Measurements from ENCODE around the gene SCRN3.
"Not testable (repeated sequence)": the region's sequence is repeated elsewhere in the genome, so short reads cannot be mapped to it uniquely, and the experiment has no call there.

The SCRN3 gene

GRCh38 chr2:174390303-174390702, 5.2 kb upstream of the SCRN3 start:
- Mint-ChIP-seq H3K36me3 (peaks cover 55% of the 10 kb centered on the region), H3K4me1 (peaks cover 32% of the 10 kb centered on the region)
- not testable (repeated sequence) for H3K4me3 Mint-ChIP-seq, H3K27me3 Mint-ChIP-seq, ATAC-seq, H3K9me3 Mint-ChIP-seq, H3K27ac Mint-ChIP-seq

- no peak overlapping the region for H3K27ac Mint-ChIP-seq
- peaks cover 3% of the 10 kb centered on the region for H3K9me3 Mint-ChIP-seq
- H3K4me1 Mint-ChIP-seq: peaks cover 44% of the 10 kb centered on the region
- ATAC-seq: no peak
- no peak overlapping the region for H3K4me3 Mint-ChIP-seq
- peaks cover 41% of the 10 kb centered on the region for H3K36me3 Mint-ChIP-seq
- no peaks in the 10 kb centered on the region for H3K27me3 Mint-ChIP-seq
Observed at GRCh38 chr2:174392706-174393105, 2.8 kb upstream of the SCRN3 start.

DNA sequence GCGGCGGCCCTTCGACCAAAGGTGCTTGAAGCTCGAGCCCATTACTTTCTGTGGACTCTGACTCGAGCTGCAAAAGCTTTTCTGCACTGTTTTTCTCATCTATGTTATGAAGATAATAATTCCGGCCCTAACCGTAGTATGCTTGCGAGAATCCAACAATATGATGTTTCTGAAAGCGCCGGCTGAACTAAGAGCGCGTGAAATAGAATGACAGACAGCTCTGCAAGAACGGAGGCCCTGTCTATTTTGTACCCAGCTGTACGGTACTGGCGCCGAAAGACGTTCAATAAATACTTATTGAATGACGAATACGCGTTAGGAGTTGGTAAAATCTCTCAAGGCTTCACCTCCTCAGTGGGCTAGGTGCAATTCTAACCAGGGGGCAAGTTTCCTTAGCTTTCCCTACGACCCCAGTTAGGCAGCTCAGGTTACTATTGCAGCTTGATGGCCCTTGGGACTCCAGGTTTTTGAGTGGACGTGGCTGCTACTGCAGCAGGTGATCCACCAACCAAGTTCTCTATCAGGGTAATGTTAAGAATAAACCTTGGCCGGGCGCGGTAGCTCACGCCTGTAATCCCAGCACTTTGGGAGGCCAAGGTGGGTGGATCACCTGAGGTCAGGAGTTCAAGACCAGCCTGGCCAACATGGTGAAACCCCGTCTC, 570 bp downstream of the SCRN3 start:
- Mint-ChIP-seq H3K36me3 (peaks cover 28% of the 10 kb centered on the region), H3K27ac (peak overlapping the region; percentile 95), H3K27me3 (no peaks in the 10 kb centered on the region), H3K4me1 (peaks cover 36% of the 10 kb centered on the region), H3K9me3 (no peaks in the 10 kb centered on the region), H3K4me3 (peak overlapping the region; percentile 96)
- peak; percentile 61 for ATAC-seq

DNA sequence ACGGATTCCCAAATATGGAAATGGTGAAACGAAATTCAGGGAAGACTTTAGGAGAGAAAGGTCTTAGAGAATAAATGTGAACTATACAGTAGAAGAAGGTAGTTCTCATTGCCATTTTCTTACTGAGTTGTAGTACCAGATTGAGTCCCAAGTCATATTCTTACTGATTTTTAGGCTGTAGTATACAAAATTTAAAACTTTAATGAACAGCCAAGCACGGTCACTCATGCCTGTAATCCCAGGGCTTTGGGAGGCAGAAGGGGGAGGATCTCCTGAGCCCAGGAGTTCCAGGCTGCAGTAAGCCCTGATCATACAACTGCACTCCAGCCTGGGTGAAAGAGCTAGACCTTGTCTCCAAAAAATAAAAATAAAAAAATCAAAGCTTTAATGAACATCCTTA, 2.2 kb downstream of the SCRN3 start:
- H3K27ac Mint-ChIP-seq: no peak overlapping the region

GRCh38 chr2:174399171-174399570, 3.6 kb downstream of the SCRN3 start:
- Mint-ChIP-seq H3K4me1 (peaks cover 16% of the 10 kb centered on the region), H3K27ac (no peak overlapping the region), H3K9me3 (no peaks in the 10 kb centered on the region), H3K36me3 (peaks cover 38% of the 10 kb centered on the region), H3K27me3 (no peaks in the 10 kb centered on the region), H3K4me3 (no peak overlapping the region)
- no peak for ATAC-seq

More for the DNA sequence above, 2.2 kb downstream of the SCRN3 start:
- no peak overlapping the region for H3K4me3 Mint-ChIP-seq
- H3K4me1 Mint-ChIP-seq: peaks cover 22% of the 10 kb centered on the region
- H3K36me3 Mint-ChIP-seq: peaks cover 29% of the 10 kb centered on the region
- no peaks in the 10 kb centered on the region for H3K27me3 Mint-ChIP-seq
- H3K9me3 Mint-ChIP-seq: no peaks in the 10 kb centered on the region
- ATAC-seq: no peak

DNA sequence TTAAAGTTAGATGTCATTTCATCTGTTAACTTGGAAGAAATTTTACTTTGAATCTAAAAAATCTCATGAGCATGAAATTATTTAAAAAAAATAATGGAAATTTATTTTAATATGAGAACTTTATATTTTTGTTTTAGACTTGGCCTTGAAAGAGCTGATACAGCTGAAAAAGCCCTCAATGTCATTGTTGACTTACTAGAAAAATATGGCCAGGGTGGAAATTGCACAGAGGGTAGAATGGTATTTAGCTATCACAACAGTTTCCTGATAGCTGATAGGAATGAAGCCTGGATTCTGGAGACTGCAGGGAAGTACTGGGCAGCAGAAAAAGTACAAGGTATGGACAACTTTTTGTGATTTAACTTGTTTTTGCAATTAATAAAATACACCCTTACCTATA, 5.3 kb downstream of the SCRN3 start:
- Mint-ChIP-seq H3K4me3 (no peak overlapping the region), H3K9me3 (no peaks in the 10 kb centered on the region), H3K36me3 (peaks cover 38% of the 10 kb centered on the region), H3K27ac (no peak overlapping the region), H3K27me3 (no peaks in the 10 kb centered on the region), H3K4me1 (peaks cover 12% of the 10 kb centered on the region)
- ATAC-seq: no peak

DNA sequence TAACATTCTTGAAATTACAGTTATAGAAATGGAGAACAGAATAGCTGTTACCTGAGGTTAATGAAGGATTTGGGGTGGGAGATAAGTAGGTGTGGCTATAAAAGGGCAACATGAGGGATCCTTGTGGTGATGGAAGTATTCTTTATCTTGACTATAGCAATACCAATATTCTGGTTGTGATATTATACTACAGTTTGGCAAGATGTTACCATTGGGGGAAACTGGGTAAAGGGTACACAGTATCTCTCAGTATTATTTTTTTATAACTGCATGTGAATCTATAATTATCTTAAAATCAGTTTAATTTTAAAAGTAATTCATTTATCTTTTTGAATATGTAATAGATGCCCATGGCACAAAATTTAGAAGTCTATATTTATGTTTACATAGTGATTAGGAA, 8.1 kb downstream of the SCRN3 start:
- no peaks in the 10 kb centered on the region for H3K9me3 Mint-ChIP-seq
- H3K27me3 Mint-ChIP-seq: no peaks in the 10 kb centered on the region
- no peaks in the 10 kb centered on the region for H3K4me1 Mint-ChIP-seq
- H3K36me3 Mint-ChIP-seq: peaks cover 38% of the 10 kb centered on the region
- H3K27ac Mint-ChIP-seq: no peak overlapping the region
- no peak overlapping the region for H3K4me3 Mint-ChIP-seq
- ATAC-seq: no peak

DNA sequence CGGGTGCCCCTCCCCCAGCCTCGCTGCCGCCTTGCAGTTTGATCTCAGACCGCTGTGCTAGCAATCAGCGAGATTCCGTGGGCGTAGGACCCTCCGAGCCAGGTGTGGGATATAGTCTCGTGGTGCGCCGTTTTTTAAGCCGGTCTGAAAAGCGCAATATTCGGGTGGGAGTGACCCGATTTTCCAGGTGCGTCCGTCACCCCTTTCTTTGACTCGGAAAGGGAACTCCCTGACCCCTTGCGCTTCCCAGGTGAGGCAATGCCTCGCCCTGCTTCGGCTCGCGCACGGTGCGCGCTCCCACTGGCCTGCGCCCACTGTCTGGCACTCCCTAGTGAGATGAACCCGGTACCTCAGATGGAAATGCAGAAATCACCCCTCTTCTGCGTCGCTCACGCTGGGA, 14.5 kb downstream of the SCRN3 start:
- not testable (repeated sequence) for H3K4me1 Mint-ChIP-seq, H3K4me3 Mint-ChIP-seq, ATAC-seq, H3K9me3 Mint-ChIP-seq, H3K27me3 Mint-ChIP-seq, H3K27ac Mint-ChIP-seq
- peaks cover 24% of the 10 kb centered on the region for H3K36me3 Mint-ChIP-seq

- Mint-ChIP-seq H3K9me3 (no peaks in the 10 kb centered on the region), H3K4me1 (no peaks in the 10 kb centered on the region), H3K27ac (no peak overlapping the region), H3K27me3 (no peaks in the 10 kb centered on the region), H3K36me3 (peaks cover 32% of the 10 kb centered on the region), H3K4me3 (no peak overlapping the region)
- no peak for ATAC-seq
Observed at GRCh38 chr2:174412256-174412655, 16.7 kb downstream of the SCRN3 start.

DNA sequence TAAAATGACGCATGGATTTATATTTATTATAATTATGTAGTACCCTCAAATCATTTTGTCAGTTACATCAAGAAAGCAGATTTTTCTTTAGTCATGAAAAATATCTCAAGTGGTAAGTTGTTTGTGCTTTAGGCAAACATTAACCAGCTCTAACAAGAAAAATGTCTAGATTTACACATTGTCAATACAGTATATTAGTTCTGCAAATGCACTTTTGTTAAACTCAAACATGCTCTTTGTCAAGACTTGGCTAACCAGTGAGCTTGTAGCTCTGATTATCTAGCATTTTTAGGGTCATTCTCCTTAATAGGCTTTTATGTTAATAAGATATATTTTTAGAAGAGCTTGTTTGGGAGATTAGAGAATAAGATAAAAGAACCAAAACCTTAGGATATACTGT, 32.7 kb downstream of the SCRN3 start:
- ATAC-seq: no peak
- H3K36me3 Mint-ChIP-seq: peaks cover 43% of the 10 kb centered on the region
- no peak overlapping the region for H3K27ac Mint-ChIP-seq
- H3K4me1 Mint-ChIP-seq: no peaks in the 10 kb centered on the region
- no peaks in the 10 kb centered on the region for H3K27me3 Mint-ChIP-seq
- no peak overlapping the region for H3K4me3 Mint-ChIP-seq
- H3K9me3 Mint-ChIP-seq: peaks cover 5% of the 10 kb centered on the region

- no peak overlapping the region for H3K4me3 Mint-ChIP-seq
- peaks cover 33% of the 10 kb centered on the region for H3K36me3 Mint-ChIP-seq
- H3K27ac Mint-ChIP-seq: no peak overlapping the region
- H3K27me3 Mint-ChIP-seq: no peaks in the 10 kb centered on the region
- no peak for ATAC-seq
- no peaks in the 10 kb centered on the region for H3K4me1 Mint-ChIP-seq
- peaks cover 5% of the 10 kb centered on the region for H3K9me3 Mint-ChIP-seq
Observed at GRCh38 chr2:174430066-174430465, 34.5 kb downstream of the SCRN3 start.

DNA sequence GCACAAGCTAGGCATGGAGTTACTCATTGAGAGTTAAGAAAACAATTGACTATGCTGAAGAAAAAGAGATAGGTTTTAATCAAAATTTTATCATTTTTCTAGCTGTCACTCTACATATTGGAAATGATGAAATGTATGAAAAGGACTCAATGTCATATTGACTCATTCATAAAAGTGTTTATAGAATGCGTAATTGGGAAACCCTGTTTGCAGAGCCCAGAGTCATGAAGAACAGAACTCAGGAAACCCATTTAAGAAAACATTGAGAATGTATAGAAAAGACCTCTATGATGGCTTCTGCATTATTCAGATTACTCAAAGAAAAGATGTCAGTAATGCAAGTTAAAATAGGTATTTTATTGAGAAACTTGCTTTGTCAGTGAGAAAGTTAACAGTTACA, 36.4 kb downstream of the SCRN3 start:
- peaks cover 5% of the 10 kb centered on the region for H3K9me3 Mint-ChIP-seq
- H3K4me3 Mint-ChIP-seq: no peak overlapping the region
- peaks cover 28% of the 10 kb centered on the region for H3K36me3 Mint-ChIP-seq

GRCh38 chr2:174436351-174436750, 40.8 kb downstream of the SCRN3 start:
- H3K36me3 Mint-ChIP-seq: peaks cover 6% of the 10 kb centered on the region

More for the DNA sequence above, 36.4 kb downstream of the SCRN3 start:
- Mint-ChIP-seq H3K27ac (no peak overlapping the region), H3K27me3 (no peaks in the 10 kb centered on the region), H3K4me1 (no peaks in the 10 kb centered on the region)
- no peak for ATAC-seq

GRCh38 chr2:174438146-174438886, 42.8 kb downstream of the SCRN3 start:
- Mint-ChIP-seq H3K27ac (no peak overlapping the region), H3K27me3 (no peaks in the 10 kb centered on the region), H3K36me3 (peaks cover 5% of the 10 kb centered on the region), H3K9me3 (no peaks in the 10 kb centered on the region), H3K4me1 (no peaks in the 10 kb centered on the region), H3K4me3 (no peak overlapping the region)
- ATAC-seq: no peak

More at GRCh38 chr2:174436351-174436750, 40.8 kb downstream of the SCRN3 start:
- Mint-ChIP-seq H3K4me1 (no peaks in the 10 kb centered on the region), H3K4me3 (no peak overlapping the region), H3K27me3 (no peaks in the 10 kb centered on the region), H3K27ac (no peak overlapping the region), H3K9me3 (no peaks in the 10 kb centered on the region)
- ATAC-seq: no peak

DNA sequence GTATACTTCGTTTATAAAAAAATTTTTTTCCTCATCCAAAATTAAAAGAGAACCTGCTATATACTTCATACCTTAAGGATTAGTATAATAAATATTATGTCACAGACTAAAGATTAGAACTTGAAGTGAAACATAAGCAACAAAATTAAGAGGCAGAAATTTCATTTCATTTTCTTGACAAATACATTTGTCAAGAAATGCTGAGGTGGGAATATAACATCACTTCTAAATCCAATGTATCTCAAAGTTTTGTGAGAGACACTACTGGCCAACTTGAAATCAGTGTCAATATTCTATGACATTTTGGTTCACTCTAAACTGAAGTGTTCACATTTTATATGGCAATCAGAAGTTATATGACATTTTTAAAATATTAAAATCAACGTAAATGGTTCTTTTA, 43.8 kb downstream of the SCRN3 start:
- Mint-ChIP-seq H3K4me1 (no peaks in the 10 kb centered on the region), H3K9me3 (no peaks in the 10 kb centered on the region), H3K4me3 (no peak overlapping the region), H3K27me3 (no peaks in the 10 kb centered on the region), H3K27ac (no peak overlapping the region), H3K36me3 (peaks cover 5% of the 10 kb centered on the region)
- ATAC-seq: no peak

- no peak overlapping the region for H3K27ac Mint-ChIP-seq
- ATAC-seq: no peak
- H3K36me3 Mint-ChIP-seq: peaks cover 9% of the 10 kb centered on the region
- no peaks in the 10 kb centered on the region for H3K4me1 Mint-ChIP-seq
- no peak overlapping the region for H3K4me3 Mint-ChIP-seq
- H3K27me3 Mint-ChIP-seq: no peaks in the 10 kb centered on the region
- H3K9me3 Mint-ChIP-seq: no peaks in the 10 kb centered on the region
Observed at GRCh38 chr2:174439950-174440349, 44.4 kb downstream of the SCRN3 start.
